H9 (cell line): Measurements from ENCODE around the gene G6PC2. TPM values are rescaled to one million over a fixed set of nuclear protein-coding genes. Genes with fewer than 3 reads are reported as not detected.
"Not testable (repeated sequence)": the region's sequence is repeated elsewhere in the genome, so short reads cannot be mapped to it uniquely, and the experiment has no call there.

ENCODE experiments used
- DNase-seq: peaks from one replicate; pipeline ENCODE4 v3.0.0-alpha.2; 2017
- H2AFZ ChIP-seq: one replicate; pipeline ENCODE4 v1.6.1; 2013; ENCODE audit warnings: mild to moderate bottlenecking, low read length, control low read depth, moderate library complexity
- H2AK5ac ChIP-seq: 2 replicates; pipeline ENCODE4 v1.6.1; 2013; ENCODE audit warnings: low read length, control low read depth, mixed read lengths; ENCODE audit not compliant: insufficient read length
- H2BK120ac ChIP-seq: one replicate; pipeline ENCODE4 v1.6.1; 2013; ENCODE audit warnings: low read depth, mild to moderate bottlenecking, low read length, control low read depth, inconsistent platforms; ENCODE audit not compliant: poor library complexity, severe bottlenecking
- H2BK12ac ChIP-seq: 2 replicates; pipeline ENCODE4 v1.6.1; 2013; ENCODE audit warnings: low read length, control low read depth, mixed read lengths, low read depth; ENCODE audit not compliant: insufficient read length
- H2BK15ac ChIP-seq: 2 replicates; pipeline ENCODE4 v1.6.1; 2013; ENCODE audit warnings: low read depth, low read length, control low read depth
- H2BK20ac ChIP-seq: one replicate; pipeline ENCODE4 v1.6.1; 2013; ENCODE audit warnings: low read depth, mild to moderate bottlenecking, low read length, control low read depth, inconsistent platforms; ENCODE audit not compliant: poor library complexity, severe bottlenecking
- H2BK5ac ChIP-seq: 2 replicates; pipeline ENCODE4 v1.6.1; 2013; ENCODE audit warnings: low read length, control low read depth, mixed read lengths; ENCODE audit not compliant: insufficient read length
- H3K14ac ChIP-seq: 2 replicates; pipeline ENCODE4 v1.6.1; 2013; ENCODE audit warnings: low read length, control low read depth; ENCODE audit not compliant: insufficient read depth
- H3K18ac ChIP-seq: 2 replicates; pipeline ENCODE4 v1.6.1; 2013; ENCODE audit warnings: low read depth, mild to moderate bottlenecking, mixed read lengths, low read length, control low read depth; ENCODE audit not compliant: insufficient read length
- H3K23ac ChIP-seq: 2 replicates; pipeline ENCODE4 v1.6.1; 2013; ENCODE audit warnings: low read length, control low read depth, mixed read lengths, low read depth; ENCODE audit not compliant: insufficient read length
- H3K23me2 ChIP-seq: 2 replicates; pipeline ENCODE4 v1.6.1; 2013; ENCODE audit warnings: low read depth, mild to moderate bottlenecking, mixed read lengths, low read length, control low read depth; ENCODE audit not compliant: insufficient read length, poor library complexity, severe bottlenecking
- H3K27ac ChIP-seq: 2 replicates; pipeline ENCODE4 v1.5.1; 2013; ENCODE audit warnings: low read length, control low read depth, mixed read lengths, low read depth; ENCODE audit not compliant: insufficient read length
- H3K27me3 ChIP-seq: 2 replicates; pipeline ENCODE4 v1.6.1; 2013; ENCODE audit warnings: low read length, control low read depth, inconsistent platforms; ENCODE audit not compliant: insufficient read depth
- H3K4ac ChIP-seq: 2 replicates; pipeline ENCODE4 v1.6.1; 2013; ENCODE audit warnings: low read depth, mild to moderate bottlenecking, control low read depth, inconsistent platforms, low read length, moderate library complexity
- H3K4me1 ChIP-seq: 2 replicates; pipeline ENCODE4 v1.6.1; 2013; ENCODE audit warnings: low read length, control low read depth, inconsistent platforms; ENCODE audit not compliant: insufficient read depth
- H3K4me2 ChIP-seq: 2 replicates; pipeline ENCODE4 v1.6.1; 2013; ENCODE audit warnings: low read length, control low read depth, mixed read lengths; ENCODE audit not compliant: insufficient read length, insufficient read depth
- H3K56ac ChIP-seq: 2 replicates; pipeline ENCODE4 v1.6.1; 2013; ENCODE audit warnings: low read depth, mild to moderate bottlenecking, mixed read lengths, low read length, control low read depth; ENCODE audit not compliant: insufficient read length
- H3K79me1 ChIP-seq: 2 replicates; pipeline ENCODE4 v1.6.1; 2013; ENCODE audit warnings: low read depth, mild to moderate bottlenecking, moderate library complexity, low read length, control low read depth, inconsistent platforms; ENCODE audit not compliant: insufficient read depth, poor library complexity, severe bottlenecking
- H3K79me2 ChIP-seq: 2 replicates; pipeline ENCODE4 v1.6.1; 2013; ENCODE audit warnings: low read length, control low read depth, inconsistent platforms; ENCODE audit not compliant: insufficient read depth
- H3K9ac ChIP-seq: 2 replicates; pipeline ENCODE4 v1.6.1; 2013; ENCODE audit warnings: low read length, control low read depth, mixed read lengths; ENCODE audit not compliant: insufficient read length; ENCODE audit errors: extremely low read depth
- H3K9me3 ChIP-seq: one replicate; pipeline ENCODE4 v1.6.1; 2013; ENCODE audit warnings: low read depth, low read length, inconsistent platforms; ENCODE audit not compliant: control insufficient read depth
- H3T11ph ChIP-seq: one replicate; pipeline ENCODE4 v1.6.1; 2013; ENCODE audit warnings: mild to moderate bottlenecking, low read length, control low read depth, inconsistent platforms
- H4K20me1 ChIP-seq: one replicate; pipeline ENCODE4 v1.6.1; 2013; ENCODE audit not compliant: control insufficient read depth, insufficient read length, insufficient read depth
- H4K5ac ChIP-seq: 2 replicates; pipeline ENCODE4 v1.6.1; 2013; ENCODE audit warnings: low read depth, mild to moderate bottlenecking, mixed read lengths, low read length, control low read depth; ENCODE audit not compliant: insufficient read length
- H4K8ac ChIP-seq: replicated peaks from 2 replicates; pipeline ENCODE4 v1.6.1; 2013; ENCODE audit warnings: low read length, control low read depth, mixed read lengths, low read depth; ENCODE audit not compliant: insufficient read length
- H4K91ac ChIP-seq: 2 replicates; pipeline ENCODE4 v1.6.1; 2013; ENCODE audit warnings: low read depth, mild to moderate bottlenecking, moderate library complexity, mixed read lengths, low read length, control low read depth; ENCODE audit not compliant: insufficient read length
- H3K27ac Mint-ChIP-seq, 3 experiments: 2 replicates in 2 of 3; 3 replicates in 1 of 3; pipeline ENCODE4 v1.8.0; 2020 to 2021; ENCODE audit warnings: mixed read lengths in 3 of 3, mild to moderate bottlenecking in 1 of 3, moderate library complexity in 1 of 3
- H3K27me3 Mint-ChIP-seq: 2 replicates; pipeline ENCODE4 v1.8.0; 2021; ENCODE audit warnings: low read depth, mild to moderate bottlenecking, moderate library complexity, mixed read lengths
- H3K36me3 Mint-ChIP-seq, 3 experiments: 2 replicates in 2 of 3; 3 replicates in 1 of 3; pipeline ENCODE4 v1.8.0; 2020 to 2021; ENCODE audit warnings: low read depth in 3 of 3, mixed read lengths in 3 of 3; ENCODE audit not compliant: insufficient read depth in 1 of 3
- H3K4me1 Mint-ChIP-seq, 2 experiments: 2 replicates each; pipeline ENCODE4 v1.8.0; 2020; ENCODE audit warnings: mixed read lengths in 2 of 2
- H3K4me3 Mint-ChIP-seq, 2 experiments: 2 replicates in 1 of 2; 3 replicates in 1 of 2; pipeline ENCODE4 v1.8.0; 2020 to 2021; ENCODE audit warnings: mild to moderate bottlenecking in 2 of 2, mixed read lengths in 2 of 2, moderate library complexity in 1 of 2
- H3K9me3 Mint-ChIP-seq, 2 experiments: 2 replicates in 1 of 2; 3 replicates in 1 of 2; pipeline ENCODE4 v1.8.0; 2020; ENCODE audit warnings: mild to moderate bottlenecking in 2 of 2, mixed read lengths in 2 of 2, moderate library complexity in 1 of 2
- CTCF ChIP-seq: fragments of 200-600 bp; sonication (generic); conservative IDR thresholded peaks from 3 replicates; pipeline ENCODE4 v1.8.0; 2021; ENCODE audit warnings: antibody characterized with exemption, mild to moderate bottlenecking
- WGBS: extraction: QIAGEN DNeasy Blood & Tissue Kit; methylation state at CpG from one replicate; pipeline ENCODE4 v1.1.7; 2013; ENCODE audit warnings: missing lambda C conversion rate, low lambda C conversion rate, mixed read lengths; ENCODE audit not compliant: insufficient read length; ENCODE audit errors: extremely low coverage; 5-methylcytosine and 5-hydroxymethylcytosine counted together
- total RNA-seq: library from RNA; stranded (reverse); gene quantifications from 2 replicates; pipeline ENCODE4 v1.2.1, GENCODE V29; 2021

Gene G6PC2
- total RNA-seq, 1 experiment from 2014 or later = not detected

GRCh38 chr2:168874368-168875054 lies 26.6 kb upstream of the G6PC2 start:
- Histone ChIP-seq H3K4ac (no peak overlapping the region), H3K79me1 (no peaks in the 10 kb centered on the region), H2BK5ac (no peak overlapping the region), H4K20me1 (no peaks in the 10 kb centered on the region), H3K4me1 (no peaks in the 10 kb centered on the region), H3K23ac (no peak overlapping the region), H3T11ph (no peak overlapping the region), H2AK5ac (no peak overlapping the region), H3K18ac (no peak overlapping the region), H4K8ac (no peak overlapping the region), H3K14ac (no peak overlapping the region), H3K79me2 (no peaks in the 10 kb centered on the region), H3K9me3 (no peaks in the 10 kb centered on the region), H2BK20ac (no peak overlapping the region), H3K4me2 (no peak overlapping the region), H4K91ac (no peak overlapping the region), H2BK15ac (no peak overlapping the region), H3K23me2 (no peaks in the 10 kb centered on the region), H3K27ac (no peak overlapping the region), H2BK12ac (no peak overlapping the region), H4K5ac (no peak overlapping the region), H3K56ac (no peak overlapping the region), H3K27me3 (no peaks in the 10 kb centered on the region), H3K9ac (no peak overlapping the region), H2AFZ (no peak overlapping the region), H2BK120ac (no peak overlapping the region)
- H3K4me1 Mint-ChIP-seq = peaks cover 13 to 16% of the 10 kb centered on the region in 2 experiments
- H3K27me3 Mint-ChIP-seq = no peaks in the 10 kb centered on the region
- H3K27ac Mint-ChIP-seq = no peak overlapping the region
- TF ChIP-seq CTCF = no peak
- DNase-seq = no peak
- no peak overlapping the region for H3K4me3 Mint-ChIP-seq
- H3K36me3 Mint-ChIP-seq = peaks cover 16 to 26% (median 25%) of the 10 kb centered on the region in 3 experiments
- no CpG with 5 or more reads among the region's 6 CpGs for WGBS
- H3K9me3 Mint-ChIP-seq = peaks cover 2 to 7% of the 10 kb centered on the region in 2 experiments; a peak in 2 of 5 replicates

- not testable (repeated sequence) for H4K8ac ChIP-seq, H3K23me2 ChIP-seq, H3K27me3 Mint-ChIP-seq, H4K5ac ChIP-seq, H3K4me1 Mint-ChIP-seq, H3K4me3 Mint-ChIP-seq, H2AK5ac ChIP-seq, H2BK120ac ChIP-seq, H3K9me3 ChIP-seq, H3K4me1 ChIP-seq, H3K79me1 ChIP-seq, H4K91ac ChIP-seq, H3K27me3 ChIP-seq, H2BK5ac ChIP-seq, DNase-seq, H3K79me2 ChIP-seq, H2BK20ac ChIP-seq, H3K9me3 Mint-ChIP-seq, H3K27ac Mint-ChIP-seq, H2BK12ac ChIP-seq, H3T11ph ChIP-seq, H3K4ac ChIP-seq, H3K14ac ChIP-seq, H3K27ac ChIP-seq, H3K9ac ChIP-seq, H2BK15ac ChIP-seq, H2AFZ ChIP-seq, H3K4me2 ChIP-seq, H3K56ac ChIP-seq, H3K23ac ChIP-seq, H4K20me1 ChIP-seq, H3K18ac ChIP-seq
- no CpG with 5 or more reads among the region's 12 CpGs for WGBS
- H3K36me3 Mint-ChIP-seq = peaks cover 9 to 28% (median 22%) of the 10 kb centered on the region in 3 experiments; a peak in 6 of 7 replicates
Observed at GRCh38 chr2:168882163-168882562, 18.9 kb upstream of the G6PC2 start.
